Pericardium fibroblast (primary cell): ENCODE results near the gene UBL7. TPM values are rescaled to one million over a fixed set of nuclear protein-coding genes. Genes with fewer than 3 reads are reported as not detected.

Experiments used
- total RNA-seq: library from RNA; depleted of rRNA; stranded (reverse); fragments of >200 nt; gene quantifications from 2 replicates; pipeline ENCODE4 v1.2.3, GENCODE V29; 2015

UBL7 gene, protein sequence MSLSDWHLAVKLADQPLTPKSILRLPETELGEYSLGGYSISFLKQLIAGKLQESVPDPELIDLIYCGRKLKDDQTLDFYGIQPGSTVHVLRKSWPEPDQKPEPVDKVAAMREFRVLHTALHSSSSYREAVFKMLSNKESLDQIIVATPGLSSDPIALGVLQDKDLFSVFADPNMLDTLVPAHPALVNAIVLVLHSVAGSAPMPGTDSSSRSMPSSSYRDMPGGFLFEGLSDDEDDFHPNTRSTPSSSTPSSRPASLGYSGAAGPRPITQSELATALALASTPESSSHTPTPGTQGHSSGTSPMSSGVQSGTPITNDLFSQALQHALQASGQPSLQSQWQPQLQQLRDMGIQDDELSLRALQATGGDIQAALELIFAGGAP
- total RNA-seq, result 64.3 and 66.7 TPM in 2 replicates

DNA sequence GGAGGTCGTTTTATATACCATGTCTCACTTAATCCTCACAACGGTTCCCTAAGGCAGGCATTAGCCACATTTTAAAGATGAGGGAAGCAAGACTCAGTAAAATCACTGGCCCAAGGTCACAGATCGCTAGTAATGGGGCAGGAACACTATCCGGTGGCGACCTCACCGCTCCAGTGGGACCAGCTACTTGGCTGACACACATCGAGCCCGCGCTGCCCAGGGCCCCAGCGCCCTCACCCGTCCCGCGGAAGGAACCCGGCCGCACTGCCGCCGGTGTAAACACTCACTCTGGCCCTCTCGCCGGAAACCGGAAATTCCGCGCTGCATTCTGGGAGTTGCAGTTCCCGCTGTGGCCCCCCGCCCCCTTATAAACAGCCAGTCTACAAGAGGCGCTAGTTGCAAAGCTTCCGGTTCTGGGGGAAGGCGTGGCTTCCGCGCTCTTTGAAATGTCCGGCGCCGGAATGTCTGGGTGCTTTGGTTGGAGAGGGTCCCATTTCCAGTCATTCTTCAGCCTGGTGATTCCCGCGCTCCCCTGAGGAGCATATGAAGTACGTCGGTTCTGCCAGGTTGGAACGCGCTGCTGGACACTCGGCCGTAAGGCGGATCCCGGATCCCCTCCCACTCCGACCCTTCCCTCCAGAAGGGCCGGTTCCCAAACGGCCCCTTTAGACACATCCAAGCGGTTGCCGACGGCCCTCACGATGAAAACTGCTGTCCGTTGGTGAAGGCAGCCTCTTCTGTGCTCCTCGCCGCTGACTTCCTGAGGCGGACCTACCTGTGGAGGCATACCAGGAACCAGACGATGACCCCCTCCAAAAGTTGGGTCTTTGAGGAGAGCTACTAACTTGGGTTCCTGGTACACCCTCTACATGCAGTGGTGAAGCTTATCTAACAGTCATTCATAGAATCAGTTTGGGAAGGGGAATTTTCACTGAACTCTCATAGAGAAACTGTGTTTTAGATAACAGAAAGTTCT is at the start of gene UBL7:
TSS of gene UBL7 (minus strand) at position 290 of the 976 bp plus-strand sequence. CDS start 2,293 bp downstream, outside the sequence.

DNA sequence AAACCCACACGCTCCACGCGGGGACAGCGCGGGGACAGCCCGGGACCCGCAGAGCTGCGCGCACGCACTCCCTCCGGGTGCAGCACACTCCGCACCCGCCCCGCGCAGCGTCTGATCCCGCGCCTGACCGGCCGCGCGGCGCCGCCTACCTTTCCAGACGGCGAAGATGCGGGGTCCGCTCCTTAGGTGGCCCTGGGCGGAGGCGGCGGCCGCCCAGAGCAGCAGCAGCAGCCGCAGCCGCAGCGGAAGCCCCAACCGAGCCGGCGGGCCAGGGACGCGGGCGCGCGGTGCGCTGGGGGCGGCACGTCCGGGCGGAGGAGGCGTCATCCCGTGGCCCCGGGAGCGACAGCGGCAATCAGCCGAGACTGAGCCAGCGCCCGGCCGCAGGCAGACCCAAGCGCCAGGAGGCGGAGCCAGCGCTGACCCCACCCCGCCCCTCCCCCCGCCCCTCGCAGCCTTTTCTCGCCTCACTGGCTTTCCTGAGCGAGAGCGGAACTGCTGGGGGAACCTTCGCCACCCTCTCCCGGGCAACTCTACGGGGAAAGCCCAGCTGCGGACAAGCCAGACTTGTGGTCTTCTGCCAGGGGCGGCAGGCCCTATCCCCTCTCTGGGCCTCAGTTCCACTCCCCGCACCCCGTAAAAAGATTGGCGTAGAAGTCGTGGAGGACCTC is 27.2 kb downstream of the UBL7 start, which contains the start of gene SEMA7A:
TSS of gene SEMA7A (minus strand) at position 367 of the 671 bp plus-strand sequence. CDS start at position 327, 40 bp downstream.

Other genes starting within 250 kb of the UBL7 start
- 1.3 TPM in 1 of 2 replicates, not detected in the other for gene CCDC33, start 224.8 kb downstream of the UBL7 start, total RNA-seq
- gene CYP11A1, start 93.5 kb downstream of the UBL7 start, total RNA-seq, result 1.4 and 6.5 TPM in 2 replicates
- 8.1 and 12.1 TPM in 2 replicates for gene SEMA7A, start 27.2 kb downstream of the UBL7 start, total RNA-seq
- gene ARID3B, start 80.1 kb upstream of the UBL7 start, total RNA-seq, result 0.23 and 0.26 TPM in 2 replicates
- 39.4 and 46.3 TPM in 2 replicates for gene CLK3, start 154.7 kb upstream of the UBL7 start, total RNA-seq
- 8.2 and 10.3 TPM in 2 replicates for gene EDC3, start 234.9 kb upstream of the UBL7 start, total RNA-seq